Osteocyte (in vitro differentiated cells): Measurements from ENCODE around the gene TMEM168. TPM values are rescaled to one million over a fixed set of nuclear protein-coding genes. Genes with fewer than 3 reads are reported as not detected.

Experiments used
- DNase-seq: peaks from one replicate; pipeline ENCODE4 v3.0.0; 2021; ENCODE audit warnings: mixed read lengths; ENCODE audit not compliant: unreplicated experiment; ENCODE audit errors: extremely low spot score
- H3K27ac Mint-ChIP-seq: one replicate; pipeline ENCODE4 v1.8.0; 2021; ENCODE audit warnings: mild to moderate bottlenecking, mixed read lengths; ENCODE audit not compliant: unreplicated experiment
- H3K27me3 Mint-ChIP-seq: one replicate; pipeline ENCODE4 v1.8.0; 2021; ENCODE audit warnings: mixed read lengths; ENCODE audit not compliant: unreplicated experiment
- H3K36me3 Mint-ChIP-seq: one replicate; pipeline ENCODE4 v1.8.0; 2021; ENCODE audit warnings: mixed read lengths; ENCODE audit not compliant: unreplicated experiment
- H3K4me1 Mint-ChIP-seq: one replicate; pipeline ENCODE4 v1.8.0; 2021; ENCODE audit warnings: mixed read lengths; ENCODE audit not compliant: unreplicated experiment
- H3K4me3 Mint-ChIP-seq: one replicate; pipeline ENCODE4 v1.8.0; 2021; ENCODE audit warnings: mild to moderate bottlenecking, moderate library complexity, mixed read lengths; ENCODE audit not compliant: unreplicated experiment
- H3K9me3 Mint-ChIP-seq: one replicate; pipeline ENCODE4 v1.8.0; 2021; ENCODE audit warnings: mixed read lengths; ENCODE audit not compliant: unreplicated experiment
- CTCF ChIP-seq: fragments of 200-600 bp; sonication (generic); IDR thresholded peaks from 2 replicates; pipeline ENCODE4 v1.5.0; 2021; ENCODE audit warnings: antibody characterized with exemption, mild to moderate bottlenecking, moderate library complexity
- total RNA-seq: library from RNA; stranded (reverse); gene quantifications from 2 replicates; pipeline ENCODE4 v1.2.1, GENCODE V29; 2021

Gene TMEM168
- total RNA-seq, 1 donor from 2014 or later = 21.7 TPM

- Mint-ChIP-seq H3K27ac (no peak overlapping the region), H3K4me3 (no peak overlapping the region), H3K27me3 (no peaks in the 10 kb centered on the region)
Observed at GRCh38 chr7:112781558-112781957, 8.6 kb downstream of the TMEM168 start.

DNA sequence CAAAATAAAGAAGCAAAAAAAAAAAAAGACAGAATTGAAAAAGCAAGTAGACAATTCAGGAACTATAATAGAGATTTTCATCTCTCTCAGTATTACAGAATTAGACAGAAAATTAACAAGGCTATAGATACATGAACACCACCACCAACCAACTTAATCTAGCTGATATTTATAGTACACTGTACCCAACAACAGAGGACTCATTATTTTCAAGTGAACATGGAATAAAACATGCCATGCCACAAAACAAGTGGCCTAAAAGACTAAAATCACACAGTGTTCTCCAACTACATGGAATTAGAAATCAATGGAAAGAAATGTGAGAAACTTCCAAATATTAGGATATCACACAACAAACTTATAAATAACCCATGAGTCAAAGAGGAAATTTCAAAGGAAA, 9.1 kb downstream of the TMEM168 start:
- H3K9me3 Mint-ChIP-seq = no peaks in the 10 kb centered on the region
- no peak for TF ChIP-seq CTCF

More at GRCh38 chr7:112781558-112781957, 8.6 kb downstream of the TMEM168 start:
- H3K36me3 Mint-ChIP-seq = peaks cover 26% of the 10 kb centered on the region
- DNase-seq = no peak
- H3K9me3 Mint-ChIP-seq = no peaks in the 10 kb centered on the region
- no peak for TF ChIP-seq CTCF
- H3K4me1 Mint-ChIP-seq = peaks cover 12% of the 10 kb centered on the region

GRCh38 chr7:112779667-112780066, 10.5 kb downstream of the TMEM168 start:
- no peak for DNase-seq
- Mint-ChIP-seq H3K27me3 (no peaks in the 10 kb centered on the region), H3K36me3 (peaks cover 26% of the 10 kb centered on the region), H3K4me1 (peaks cover 12% of the 10 kb centered on the region), H3K9me3 (no peaks in the 10 kb centered on the region), H3K27ac (no peak overlapping the region), H3K4me3 (no peak overlapping the region)
- no peak for TF ChIP-seq CTCF

More for the DNA sequence above, 9.1 kb downstream of the TMEM168 start:
- Mint-ChIP-seq H3K27ac (no peak overlapping the region), H3K36me3 (peaks cover 26% of the 10 kb centered on the region), H3K4me3 (no peak overlapping the region), H3K4me1 (peaks cover 12% of the 10 kb centered on the region), H3K27me3 (no peaks in the 10 kb centered on the region)
- no peak for DNase-seq

GRCh38 chr7:112777406-112777805, 12.8 kb downstream of the TMEM168 start:
- DNase-seq = no peak
- H3K4me1 Mint-ChIP-seq = peaks cover 9% of the 10 kb centered on the region
- no peaks in the 10 kb centered on the region for H3K27me3 Mint-ChIP-seq
- H3K9me3 Mint-ChIP-seq = no peaks in the 10 kb centered on the region
- no peak overlapping the region for H3K4me3 Mint-ChIP-seq
- H3K27ac Mint-ChIP-seq = no peak overlapping the region
- no peak for TF ChIP-seq CTCF
- H3K36me3 Mint-ChIP-seq = peaks cover 6% of the 10 kb centered on the region

- H3K27me3 Mint-ChIP-seq = no peaks in the 10 kb centered on the region
- peaks cover 3% of the 10 kb centered on the region for H3K36me3 Mint-ChIP-seq
- no peak for TF ChIP-seq CTCF
- DNase-seq = no peak
- H3K4me3 Mint-ChIP-seq = no peak overlapping the region
- H3K9me3 Mint-ChIP-seq = no peaks in the 10 kb centered on the region
- H3K4me1 Mint-ChIP-seq = peaks cover 21% of the 10 kb centered on the region
- H3K27ac Mint-ChIP-seq = no peak overlapping the region
Observed at GRCh38 chr7:112771166-112771565, 19.0 kb downstream of the TMEM168 start.
